Chondrocyte (in vitro differentiated cells): ENCODE results near the gene PIP4P1. TPM values are rescaled to one million over a fixed set of nuclear protein-coding genes. Genes with fewer than 3 reads are reported as not detected.

Experiments used
- DNase-seq: peaks from one replicate; pipeline ENCODE4 v3.0.0; 2021; ENCODE audit warnings: mixed read lengths, low spot score
- H3K27ac Mint-ChIP-seq: one replicate; pipeline ENCODE4 v1.8.0; 2021; ENCODE audit warnings: mild to moderate bottlenecking, moderate library complexity, mixed read lengths; ENCODE audit not compliant: unreplicated experiment
- H3K27me3 Mint-ChIP-seq: 2 replicates; pipeline ENCODE4 v1.8.0; 2021; ENCODE audit warnings: low read depth, mixed read lengths
- H3K36me3 Mint-ChIP-seq: 2 replicates; pipeline ENCODE4 v1.8.0; 2021; ENCODE audit warnings: low read depth, mixed read lengths
- H3K4me1 Mint-ChIP-seq: 2 replicates; pipeline ENCODE4 v1.8.0; 2021; ENCODE audit warnings: low read depth, mild to moderate bottlenecking, mixed read lengths
- H3K4me3 Mint-ChIP-seq: one replicate; pipeline ENCODE4 v1.8.0; 2021; ENCODE audit warnings: mild to moderate bottlenecking, moderate library complexity, mixed read lengths; ENCODE audit not compliant: unreplicated experiment
- H3K9me3 Mint-ChIP-seq: 2 replicates; pipeline ENCODE4 v1.8.0; 2021; ENCODE audit warnings: low read depth, mixed read lengths
- CTCF ChIP-seq: fragments of 200-600 bp; sonication (generic); IDR thresholded peaks from 2 replicates; pipeline ENCODE4 v1.5.0; 2021; ENCODE audit warnings: antibody characterized with exemption, mild to moderate bottlenecking, moderate library complexity
- total RNA-seq: library from RNA; stranded (reverse); gene quantifications from 3 replicates; pipeline ENCODE4 v1.2.1, GENCODE V29; 2021

The PIP4P1 gene
- total RNA-seq, 1 donor from 2014 or later, result 36.9 TPM

- no peak overlapping the region for H3K4me3 Mint-ChIP-seq
- peaks cover 6% of the 10 kb centered on the region for H3K4me1 Mint-ChIP-seq
These were observed 32.4 kb upstream of the PIP4P1 start for GRCh38 chr14:20493634-20494033.

GRCh38 chr14:20492486-20492885 lies 31.3 kb upstream of the PIP4P1 start:
- Mint-ChIP-seq H3K36me3 (no peaks in the 10 kb centered on the region), H3K9me3 (no peaks in the 10 kb centered on the region), H3K27me3 (peaks cover 26% of the 10 kb centered on the region), H3K4me1 (peaks cover 6% of the 10 kb centered on the region), H3K27ac (no peak overlapping the region), H3K4me3 (no peak overlapping the region)
- DNase-seq, result no peak
- TF ChIP-seq CTCF, result no peak

More at GRCh38 chr14:20493634-20494033, 32.4 kb upstream of the PIP4P1 start:
- no peaks in the 10 kb centered on the region for H3K36me3 Mint-ChIP-seq
- DNase-seq, result no peak
- peaks cover 26% of the 10 kb centered on the region for H3K27me3 Mint-ChIP-seq
- no peak for TF ChIP-seq CTCF
- no peak overlapping the region for H3K27ac Mint-ChIP-seq
- no peaks in the 10 kb centered on the region for H3K9me3 Mint-ChIP-seq

DNA sequence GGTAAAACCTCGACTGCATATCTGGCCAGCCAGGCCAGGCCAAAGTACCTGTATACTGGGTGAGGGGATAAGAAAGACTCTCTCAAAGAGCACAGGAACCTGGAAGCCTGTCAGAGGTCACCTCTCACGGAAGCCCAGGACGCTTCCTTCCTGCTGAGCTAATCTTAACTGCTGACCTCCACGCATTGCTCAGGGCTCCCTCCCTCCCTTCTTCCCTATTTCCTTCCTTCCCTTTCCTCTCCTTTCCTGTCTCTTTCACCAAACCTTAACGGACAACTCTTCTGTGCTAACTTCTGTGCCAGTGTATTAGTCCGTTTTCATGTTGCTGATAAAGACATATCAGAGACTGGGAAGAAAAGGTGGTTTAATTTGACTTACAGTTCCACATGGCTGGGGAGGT lies 29.3 kb upstream of the PIP4P1 start:
- H3K27me3 Mint-ChIP-seq, result peaks cover 26% of the 10 kb centered on the region
- H3K4me3 Mint-ChIP-seq, result no peak overlapping the region
- H3K27ac Mint-ChIP-seq, result no peak overlapping the region
- TF ChIP-seq CTCF, result no peak
- peaks cover 6% of the 10 kb centered on the region for H3K4me1 Mint-ChIP-seq
- no peaks in the 10 kb centered on the region for H3K9me3 Mint-ChIP-seq
- no peak for DNase-seq
- H3K36me3 Mint-ChIP-seq, result no peaks in the 10 kb centered on the region

- no peak for DNase-seq
- H3K27ac Mint-ChIP-seq, result no peak overlapping the region
- H3K9me3 Mint-ChIP-seq, result no peaks in the 10 kb centered on the region
- no peak for TF ChIP-seq CTCF
- peaks cover 6% of the 10 kb centered on the region for H3K4me1 Mint-ChIP-seq
- peaks cover 25% of the 10 kb centered on the region for H3K27me3 Mint-ChIP-seq
- no peak overlapping the region for H3K4me3 Mint-ChIP-seq
- no peaks in the 10 kb centered on the region for H3K36me3 Mint-ChIP-seq
These were observed 28.1 kb upstream of the PIP4P1 start for GRCh38 chr14:20489093-20489994.

DNA sequence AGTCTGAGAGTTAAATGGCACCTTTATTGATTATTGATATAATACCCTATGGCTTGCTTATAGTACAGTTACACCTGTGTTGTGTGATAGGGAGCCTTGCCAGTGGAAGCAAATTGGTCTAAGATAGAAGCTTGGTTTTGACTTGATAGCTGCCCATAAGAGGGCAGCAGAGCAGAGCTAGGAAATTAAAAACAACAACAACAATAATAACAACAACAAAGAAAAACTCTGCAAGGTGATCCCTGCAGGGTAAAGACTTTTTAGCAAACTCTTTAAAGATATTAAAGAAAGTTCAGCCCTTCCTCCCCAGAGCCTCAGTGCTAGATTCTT lies 26.1 kb upstream of the PIP4P1 start:
- no peak overlapping the region for H3K27ac Mint-ChIP-seq
- peaks cover 6% of the 10 kb centered on the region for H3K4me1 Mint-ChIP-seq
- no peak for DNase-seq
- H3K9me3 Mint-ChIP-seq, result no peaks in the 10 kb centered on the region
- peaks cover 25% of the 10 kb centered on the region for H3K27me3 Mint-ChIP-seq
- H3K36me3 Mint-ChIP-seq, result no peaks in the 10 kb centered on the region
- TF ChIP-seq CTCF, result no peak
- no peak overlapping the region for H3K4me3 Mint-ChIP-seq
